GM18520 (cell line): ENCODE measurements around the gene PLXNA4.

ENCODE experiments used
- ATAC-seq: cut with Tn5 transposase; IDR thresholded peaks from one replicate; pipeline ENCODE4 v1.9.1; 2021; ENCODE audit not compliant: unreplicated experiment

Gene PLXNA4

DNA sequence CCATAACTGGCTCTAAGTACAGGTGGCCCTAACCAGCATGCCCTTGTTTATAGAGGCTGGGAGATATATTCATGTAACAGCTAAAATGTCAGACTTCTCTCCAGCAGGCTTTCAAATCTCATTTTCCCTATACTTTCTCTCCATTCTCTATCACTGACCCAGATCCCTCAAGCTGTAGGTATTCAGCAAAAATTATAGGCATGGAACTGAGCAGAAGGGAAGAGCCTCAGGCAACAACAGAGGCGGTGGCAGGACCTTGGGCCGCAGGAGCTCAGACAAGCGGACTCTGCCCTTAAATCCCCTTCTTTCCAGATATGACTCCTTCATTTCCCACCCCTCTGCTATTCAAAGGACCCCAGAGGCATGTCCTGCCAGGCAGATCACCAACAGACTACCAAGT lies 417.4 kb downstream of the PLXNA4 start:
- no peak for ATAC-seq

- ATAC-seq = no peak
Observed at GRCh38 chr7:132158166-132158565, 418.1 kb downstream of the PLXNA4 start.

GRCh38 chr7:132155715-132156114 lies 420.6 kb downstream of the PLXNA4 start:
- no peak for ATAC-seq

DNA sequence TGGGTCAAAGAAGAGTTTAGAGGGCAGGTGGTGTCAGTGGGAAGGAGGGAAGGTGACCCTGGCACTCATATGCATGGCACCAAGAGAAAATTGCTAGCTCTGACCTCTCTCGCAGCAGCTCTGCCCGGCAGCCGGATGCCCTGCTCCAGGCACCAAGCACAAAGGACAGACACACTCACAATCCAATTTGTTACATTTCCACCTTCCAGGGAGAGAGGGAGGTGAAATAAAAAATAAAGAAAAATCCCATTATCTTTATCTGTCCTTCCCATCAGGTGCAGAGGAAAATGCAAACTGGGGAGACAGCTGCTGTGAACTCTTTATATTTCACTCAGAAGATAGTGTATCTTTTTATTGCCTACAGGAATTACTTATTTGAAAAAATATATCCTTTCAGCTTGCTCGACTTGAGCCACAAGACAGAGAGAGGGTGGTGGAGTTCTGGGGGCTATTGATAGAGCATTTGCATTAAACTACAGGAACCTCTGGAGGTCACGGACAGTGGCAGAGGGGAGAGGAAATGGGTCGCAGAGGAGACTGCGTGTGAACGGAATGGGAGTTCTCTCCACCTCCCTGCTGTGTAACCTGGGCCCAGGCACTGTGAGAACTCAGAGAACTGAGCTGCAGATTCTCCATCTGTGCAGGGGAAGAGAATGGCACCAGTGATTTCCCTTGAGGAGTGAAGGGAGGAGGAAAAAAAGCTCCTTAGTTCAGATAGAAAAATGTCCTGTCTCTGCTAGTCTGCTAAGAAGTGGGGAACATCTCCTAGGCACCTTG lies 421.4 kb downstream of the PLXNA4 start:
- no peak for ATAC-seq

DNA sequence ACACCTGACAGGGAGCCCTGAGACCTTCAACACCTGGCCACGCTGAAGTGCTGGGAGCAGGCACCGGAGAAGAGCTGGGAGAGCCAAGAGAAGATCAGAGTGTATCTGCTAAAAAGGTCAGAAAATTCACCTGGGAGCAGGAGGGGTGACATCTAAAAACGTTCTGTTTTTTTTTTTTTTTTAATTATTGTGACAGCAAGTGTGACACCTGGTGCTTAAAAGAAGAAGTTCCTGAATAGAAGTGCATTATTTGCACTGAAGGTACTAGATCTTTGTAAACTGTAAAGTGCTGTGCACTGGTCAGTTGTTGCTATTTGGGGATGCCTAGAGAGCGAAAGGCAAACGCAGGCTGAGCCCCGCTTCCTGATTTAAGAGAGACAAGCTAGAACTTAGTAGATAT lies 422.0 kb downstream of the PLXNA4 start:
- no peak for ATAC-seq

DNA sequence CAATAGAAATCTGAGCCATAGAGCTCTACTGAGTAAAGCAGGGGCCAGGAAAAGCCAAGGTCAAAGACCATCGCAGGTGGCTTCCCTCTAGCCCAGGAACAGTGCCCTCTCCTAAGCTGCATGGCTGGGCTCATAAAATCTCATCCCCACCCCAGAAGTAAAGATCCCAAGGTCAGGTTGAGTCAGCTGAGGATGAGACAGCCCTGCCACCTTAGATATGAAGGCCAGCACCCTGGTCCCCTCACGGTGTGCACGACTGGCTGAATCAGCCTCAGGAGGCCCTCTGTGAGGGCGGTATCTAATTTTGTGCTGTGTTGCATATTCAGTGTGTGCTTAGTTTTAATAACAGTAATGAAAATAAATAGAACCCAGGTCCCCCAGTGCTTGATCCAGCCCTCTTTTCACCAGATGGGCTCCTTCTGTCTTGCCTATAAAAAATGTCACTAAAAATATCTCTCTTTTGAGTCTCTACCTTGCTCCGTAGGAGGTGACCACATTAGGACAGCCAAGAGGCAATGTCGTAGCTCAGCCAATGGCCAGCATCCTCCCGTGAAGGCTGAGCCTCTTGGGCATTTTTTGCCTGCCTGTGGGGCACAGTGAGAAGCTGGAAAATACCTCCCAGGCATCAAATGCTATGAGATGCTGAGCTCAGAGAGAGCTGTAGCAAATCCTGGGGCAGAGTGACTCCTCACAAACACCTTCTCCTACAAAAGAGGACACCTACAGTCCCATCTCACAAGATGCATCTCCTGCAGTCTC lies 424.0 kb downstream of the PLXNA4 start:
- no peak for ATAC-seq

GRCh38 chr7:132150711-132151110 lies 425.6 kb downstream of the PLXNA4 start:
- ATAC-seq = no peak

- no peak for ATAC-seq
Observed at GRCh38 chr7:132149436-132150304, 426.6 kb downstream of the PLXNA4 start.

GRCh38 chr7:132148876-132149275 lies 427.4 kb downstream of the PLXNA4 start:
- no peak for ATAC-seq

DNA sequence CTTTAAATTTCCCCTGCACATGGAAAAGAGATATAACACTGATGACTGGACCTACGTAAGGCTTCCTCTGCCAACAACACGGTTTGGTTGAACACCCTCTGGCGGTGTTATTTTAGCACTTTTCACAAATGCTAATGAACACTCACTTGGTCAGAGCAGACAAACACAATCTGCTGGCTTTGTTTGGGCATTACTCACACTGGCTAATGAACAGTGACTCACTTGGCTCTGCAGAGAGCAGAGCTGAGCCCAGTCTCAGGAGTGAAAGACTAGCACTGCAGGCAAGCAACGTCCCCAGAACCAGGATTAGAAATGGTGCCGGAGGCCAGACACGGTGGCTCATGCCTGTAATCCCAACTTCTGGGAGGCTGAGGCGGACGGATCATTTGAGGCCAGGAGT lies 430.8 kb downstream of the PLXNA4 start:
- no peak for ATAC-seq

DNA sequence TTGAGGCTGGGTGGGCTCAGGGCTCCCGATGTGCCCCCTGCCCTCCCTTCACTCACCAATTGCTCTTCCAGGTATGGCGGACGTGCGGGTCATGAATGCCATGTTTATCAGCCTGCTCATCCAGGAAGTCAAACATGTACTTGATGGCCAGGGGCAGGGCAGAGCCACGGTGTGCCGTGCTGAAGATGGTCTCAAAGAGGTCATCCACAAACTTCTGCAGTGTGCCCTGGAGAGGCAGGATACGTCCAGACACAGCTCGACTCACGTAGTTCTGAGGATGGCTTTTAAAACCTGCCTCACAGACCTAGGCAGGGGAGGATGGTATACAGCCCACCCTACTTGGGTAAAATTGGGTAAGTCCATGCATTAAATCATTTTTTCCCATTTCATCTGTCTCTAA lies 431.2 kb downstream of the PLXNA4 start:
- ATAC-seq = no peak

GRCh38 chr7:132142006-132142405 lies 434.3 kb downstream of the PLXNA4 start:
- no peak for ATAC-seq

- ATAC-seq = no peak
Observed at GRCh38 chr7:132141109-132141508, 435.2 kb downstream of the PLXNA4 start.

GRCh38 chr7:132140341-132140740 lies 435.9 kb downstream of the PLXNA4 start:
- ATAC-seq = no peak

DNA sequence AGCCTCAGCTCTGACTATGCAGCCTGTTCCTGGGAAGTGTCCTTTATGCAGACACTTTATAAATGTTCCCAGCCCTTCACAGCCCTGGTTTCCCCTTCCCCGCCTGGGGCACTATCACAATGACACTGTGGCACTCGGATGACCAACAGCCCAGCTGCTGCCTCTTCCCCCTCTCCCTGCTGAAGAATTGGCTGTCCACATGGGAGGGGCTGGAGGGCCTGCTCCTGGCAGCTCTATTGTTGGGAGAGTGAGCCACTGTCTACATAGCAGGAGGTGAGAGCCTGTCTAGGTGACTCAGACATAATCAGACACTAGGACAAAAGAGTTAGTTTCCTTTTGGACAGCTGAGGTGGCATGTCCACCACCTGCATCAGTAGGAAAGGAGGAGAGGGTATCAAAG lies 437.5 kb downstream of the PLXNA4 start:
- ATAC-seq = no peak

DNA sequence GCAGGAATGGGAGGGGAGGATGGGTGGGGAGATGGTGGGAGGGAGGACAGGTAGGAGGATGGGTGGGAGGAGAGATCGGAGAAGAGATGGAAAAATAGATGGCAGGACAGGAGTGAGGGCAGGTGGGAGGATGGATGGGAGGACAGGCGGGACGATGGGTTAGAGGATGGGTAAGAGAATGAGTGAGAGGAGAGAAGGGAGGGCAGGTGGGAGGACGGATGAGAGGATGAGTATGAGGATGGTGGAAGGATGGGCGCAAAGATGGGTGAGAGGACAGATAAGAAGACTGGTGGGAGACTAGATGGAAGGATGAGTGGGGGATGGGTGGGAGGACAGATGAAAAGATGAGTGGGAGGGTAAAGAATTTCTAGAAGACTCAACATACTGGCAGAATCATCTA lies 438.6 kb downstream of the PLXNA4 start:
- ATAC-seq = no peak

DNA sequence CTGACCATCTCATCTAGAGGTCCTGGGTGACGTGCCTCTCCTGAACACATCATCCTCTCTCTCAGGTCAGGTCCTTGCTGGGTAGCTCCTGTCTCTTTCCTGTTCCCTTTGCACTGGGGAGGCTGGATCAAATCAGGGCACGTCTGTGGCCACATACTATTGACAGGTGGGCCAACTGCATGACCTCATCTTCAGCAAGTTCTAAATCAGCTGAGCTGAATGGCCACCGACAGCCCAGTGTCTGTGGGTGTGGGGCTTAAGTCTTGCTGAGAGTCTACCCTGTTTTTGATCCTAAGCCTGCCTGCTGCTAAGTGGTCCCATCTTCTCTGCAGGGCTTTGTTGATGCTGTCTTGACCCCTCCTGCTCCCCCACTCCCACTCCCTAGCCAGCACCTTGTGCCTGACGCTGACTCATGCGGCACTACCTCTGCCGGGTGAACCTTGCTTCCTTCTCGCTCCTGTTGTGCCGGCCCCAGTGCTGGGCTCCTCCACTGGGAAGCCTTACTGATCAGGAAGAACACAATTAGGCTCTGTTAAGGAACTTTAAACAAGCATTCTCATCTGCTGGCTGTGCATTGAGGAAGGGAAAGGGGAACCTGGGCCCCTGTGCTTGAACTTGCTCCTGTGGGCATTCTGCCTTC lies 440.4 kb downstream of the PLXNA4 start:
- no peak for ATAC-seq

GRCh38 chr7:132134814-132135445 lies 441.3 kb downstream of the PLXNA4 start:
- ATAC-seq = no peak

DNA sequence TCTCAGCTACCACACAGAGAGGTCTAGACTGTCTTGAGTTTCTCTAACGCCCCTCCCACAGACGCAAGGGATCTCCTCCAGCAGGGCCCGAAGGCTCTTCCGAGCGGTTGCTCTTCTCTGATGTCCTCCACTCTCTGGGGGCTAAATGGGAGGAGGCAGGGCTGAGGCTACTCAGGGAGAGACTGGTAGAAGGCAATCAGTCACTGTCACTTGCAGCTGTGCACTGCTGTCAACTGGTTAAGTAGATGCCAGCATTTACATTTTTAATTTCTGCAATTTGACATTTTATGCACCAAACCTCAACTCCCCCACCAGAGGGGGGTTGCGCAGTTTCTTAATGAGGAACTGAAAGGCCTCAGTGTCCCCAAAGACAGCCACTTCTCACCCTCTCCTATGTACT lies 442.8 kb downstream of the PLXNA4 start:
- no peak for ATAC-seq

DNA sequence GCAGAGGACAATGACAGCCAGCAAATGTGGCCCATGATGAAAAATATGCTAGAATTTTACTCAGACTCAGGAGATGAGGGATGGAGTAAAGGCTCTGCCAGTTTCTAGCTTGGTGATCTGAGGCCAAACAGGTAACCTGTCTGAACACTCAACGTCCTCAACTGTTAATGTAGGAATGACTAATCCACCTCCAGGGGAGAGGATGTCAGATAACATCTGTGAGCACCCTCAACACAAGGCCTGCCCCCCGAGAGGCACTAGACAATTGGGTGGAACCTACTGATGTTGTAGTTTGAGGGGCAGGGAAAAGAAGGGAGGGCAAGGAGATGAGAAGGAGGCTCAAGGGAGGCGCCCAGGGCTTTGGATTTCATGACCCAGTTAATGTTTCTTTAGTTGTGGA lies 445.1 kb downstream of the PLXNA4 start:
- ATAC-seq = no peak

GRCh38 chr7:132130497-132130896 lies 445.8 kb downstream of the PLXNA4 start:
- no peak for ATAC-seq
